Measurements from ENCODE around the gene CASP3. TPM values are rescaled to one million over a fixed set of nuclear protein-coding genes. Genes with fewer than 3 reads are reported as not detected.

The CASP3 gene
- total RNA-seq, 1 experiment from 2014 or later: 11.4 TPM

- no peak overlapping the region for H3K27ac ChIP-seq (ENCODE audit: low read depth, low read length)
- ATAC-seq: no peak
- intact Hi-C loops (cut with micrococcal nuclease): no loop called here
- ChIA-PET POLR2A (no interaction called here), RAD21 (ENCODE audit: low non-redundant PET in 1 of 2, low total read pairs in 2 of 2, uncharacterized antibody in 2 of 2, unreplicated experiment in 2 of 2) (no interaction called here), CTCF (no interaction called here)
- no peak overlapping the region for H2AFZ ChIP-seq (ENCODE audit: low read depth, low read length, poor library complexity, severe bottlenecking)
- H3K4me1 ChIP-seq (ENCODE audit: control insufficient read depth in 1 of 2, insufficient read depth in 2 of 2, low read length in 2 of 2): no peaks in the 10 kb centered on the region
- H3K4me3 ChIP-seq (replicated peaks in 1 of 2; ENCODE audit: low read depth in 1 of 2, low read length in 2 of 2): no peak overlapping the region
- H3K4me2 ChIP-seq (ENCODE audit: low read length): no peak overlapping the region
- H3K9me3 ChIP-seq (ENCODE audit: control insufficient read depth in 1 of 2, insufficient read depth in 1 of 2, low read depth in 1 of 2, low read length in 2 of 2): no peaks in the 10 kb centered on the region
- H4K20me1 ChIP-seq (ENCODE audit: insufficient read depth): no peaks in the 10 kb centered on the region
- H3K9me2 ChIP-seq (ENCODE audit: insufficient read depth): no peaks in the 10 kb centered on the region
- no peaks in the 10 kb centered on the region for H3K36me3 ChIP-seq (ENCODE audit: control insufficient read depth in 1 of 2, insufficient read depth in 2 of 2, low read length in 2 of 2)
- no peaks in the 10 kb centered on the region for H3K27me3 ChIP-seq (ENCODE audit: insufficient read depth, low read length)
- no peak for DNase-seq (ENCODE audit: low read depth, low spot score)
- TF ChIP-seq, protein P1, sequence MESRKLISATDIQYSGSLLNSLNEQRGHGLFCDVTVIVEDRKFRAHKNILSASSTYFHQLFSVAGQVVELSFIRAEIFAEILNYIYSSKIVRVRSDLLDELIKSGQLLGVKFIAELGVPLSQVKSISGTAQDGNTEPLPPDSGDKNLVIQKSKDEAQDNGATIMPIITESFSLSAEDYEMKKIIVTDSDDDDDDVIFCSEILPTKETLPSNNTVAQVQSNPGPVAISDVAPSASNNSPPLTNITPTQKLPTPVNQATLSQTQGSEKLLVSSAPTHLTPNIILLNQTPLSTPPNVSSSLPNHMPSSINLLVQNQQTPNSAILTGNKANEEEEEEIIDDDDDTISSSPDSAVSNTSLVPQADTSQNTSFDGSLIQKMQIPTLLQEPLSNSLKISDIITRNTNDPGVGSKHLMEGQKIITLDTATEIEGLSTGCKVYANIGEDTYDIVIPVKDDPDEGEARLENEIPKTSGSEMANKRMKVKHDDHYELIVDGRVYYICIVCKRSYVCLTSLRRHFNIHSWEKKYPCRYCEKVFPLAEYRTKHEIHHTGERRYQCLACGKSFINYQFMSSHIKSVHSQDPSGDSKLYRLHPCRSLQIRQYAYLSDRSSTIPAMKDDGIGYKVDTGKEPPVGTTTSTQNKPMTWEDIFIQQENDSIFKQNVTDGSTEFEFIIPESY (IDR thresholded peaks at IDR 0.05; ENCODE audit: extremely low read depth, insufficient replicate concordance, low read length): no peak
- TF ChIP-seq ZNF274 (IDR thresholded peaks at IDR 0.05; ENCODE audit: low read depth, low read length) (no peak), SRF (IDR thresholded peaks at IDR 0.05; ENCODE audit: low read depth) (no peak), EGR1 (IDR thresholded peaks at IDR 0.05; ENCODE audit: low read depth) (no peak), SIN3A (IDR thresholded peaks at IDR 0.05; ENCODE audit: low read depth) (no peak), YY1 (IDR thresholded peaks at IDR 0.05; ENCODE audit: extremely low read depth, insufficient replicate concordance, low read depth, low read length) (no peak), CBX3 (IDR thresholded peaks at IDR 0.05; ENCODE audit: low read depth) (no peak)
- TF ChIP-seq, protein P2, sequence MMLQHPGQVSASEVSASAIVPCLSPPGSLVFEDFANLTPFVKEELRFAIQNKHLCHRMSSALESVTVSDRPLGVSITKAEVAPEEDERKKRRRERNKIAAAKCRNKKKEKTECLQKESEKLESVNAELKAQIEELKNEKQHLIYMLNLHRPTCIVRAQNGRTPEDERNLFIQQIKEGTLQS (IDR thresholded peaks at IDR 0.05): no peak
- TF ChIP-seq, protein P3, sequence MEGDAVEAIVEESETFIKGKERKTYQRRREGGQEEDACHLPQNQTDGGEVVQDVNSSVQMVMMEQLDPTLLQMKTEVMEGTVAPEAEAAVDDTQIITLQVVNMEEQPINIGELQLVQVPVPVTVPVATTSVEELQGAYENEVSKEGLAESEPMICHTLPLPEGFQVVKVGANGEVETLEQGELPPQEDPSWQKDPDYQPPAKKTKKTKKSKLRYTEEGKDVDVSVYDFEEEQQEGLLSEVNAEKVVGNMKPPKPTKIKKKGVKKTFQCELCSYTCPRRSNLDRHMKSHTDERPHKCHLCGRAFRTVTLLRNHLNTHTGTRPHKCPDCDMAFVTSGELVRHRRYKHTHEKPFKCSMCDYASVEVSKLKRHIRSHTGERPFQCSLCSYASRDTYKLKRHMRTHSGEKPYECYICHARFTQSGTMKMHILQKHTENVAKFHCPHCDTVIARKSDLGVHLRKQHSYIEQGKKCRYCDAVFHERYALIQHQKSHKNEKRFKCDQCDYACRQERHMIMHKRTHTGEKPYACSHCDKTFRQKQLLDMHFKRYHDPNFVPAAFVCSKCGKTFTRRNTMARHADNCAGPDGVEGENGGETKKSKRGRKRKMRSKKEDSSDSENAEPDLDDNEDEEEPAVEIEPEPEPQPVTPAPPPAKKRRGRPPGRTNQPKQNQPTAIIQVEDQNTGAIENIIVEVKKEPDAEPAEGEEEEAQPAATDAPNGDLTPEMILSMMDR (IDR thresholded peaks at IDR 0.05 in 2 of 3, conservative IDR thresholded peaks at IDR 0.05 in 1 of 3; ENCODE audit: borderline replicate concordance in 1 of 3, insufficient read depth in 1 of 3, low read depth in 2 of 3, low read length in 2 of 3): no peak
- no TSS peak for BruUV-seq (replicated peaks)
- H3K79me2 ChIP-seq (ENCODE audit: insufficient read depth, low read length): no peaks in the 10 kb centered on the region
- no peak overlapping the region for H3K9ac ChIP-seq (ENCODE audit: low read length)
Observed at GRCh38 chr4:184621518-184621917, 27.7 kb downstream of the CASP3 start.

Data from HCT116 (cell line).